Epithelial cell of esophagus (primary cell): ENCODE measurements around the gene PRR5L.

Experiments
- DNase-seq: peaks from one replicate; pipeline ENCODE4 v3.0.0; 2010; ENCODE audit warnings: low read depth
- H3K4me3 ChIP-seq: 2 replicates; pipeline ENCODE4 v1.5.1; 2011; ENCODE audit warnings: mild to moderate bottlenecking, low read length, control low read depth
- CTCF ChIP-seq: IDR thresholded peaks from 2 replicates; pipeline ENCODE4 v1.5.1; 2011; ENCODE audit warnings: low read depth, mild to moderate bottlenecking, low read length, control low read depth, inconsistent platforms; ENCODE audit not compliant: insufficient read depth; ENCODE audit errors: missing control alignments

The PRR5L gene

DNA sequence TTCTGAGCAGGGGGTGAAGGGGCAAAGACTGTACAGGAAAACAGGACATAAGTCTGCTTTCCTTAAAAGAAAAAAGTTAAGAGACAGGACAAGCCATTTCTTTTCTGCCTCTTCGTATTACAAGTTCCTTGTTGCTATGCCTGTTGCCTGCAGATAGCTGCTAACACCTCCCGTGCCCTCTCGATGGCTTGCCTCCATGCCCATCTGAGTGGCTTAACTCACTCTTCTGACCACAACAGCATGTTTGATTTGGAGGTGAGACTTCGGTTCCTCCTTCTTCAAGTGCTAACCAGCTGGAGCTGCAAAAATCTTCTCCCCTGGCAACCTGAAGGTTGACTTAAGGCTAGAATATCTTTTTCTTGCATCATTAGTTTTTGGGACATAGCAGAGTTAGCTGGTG lies 103.1 kb downstream of the PRR5L start:
- DNase-seq, result no peak
- no peak overlapping the region for H3K4me3 ChIP-seq
- TF ChIP-seq CTCF, result no peak

DNA sequence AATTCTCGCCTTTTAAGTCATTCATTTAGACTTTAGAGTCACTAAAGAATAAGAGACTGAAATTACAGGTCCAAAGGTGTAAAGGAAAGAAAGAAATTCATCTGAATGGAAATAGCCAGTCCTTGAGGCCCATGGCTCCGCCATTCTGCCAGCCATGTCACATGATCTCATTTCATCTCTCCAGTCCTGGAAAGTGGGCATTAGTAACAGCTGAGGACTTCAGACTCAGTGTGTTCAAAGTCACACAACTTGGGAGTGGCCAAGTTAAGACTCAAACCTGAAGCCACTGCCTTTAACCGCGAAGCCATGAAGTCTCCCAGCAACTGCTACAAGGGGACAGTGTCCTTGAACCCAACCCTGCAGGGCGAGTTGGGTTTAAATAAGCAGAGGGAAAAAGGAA lies 103.7 kb downstream of the PRR5L start:
- no peak overlapping the region for H3K4me3 ChIP-seq
- DNase-seq, result no peak
- no peak for TF ChIP-seq CTCF

- no peak for DNase-seq
- H3K4me3 ChIP-seq, result no peak overlapping the region
- TF ChIP-seq CTCF, result no peak
Measured at GRCh38 chr11:36400766-36401455, 104.8 kb downstream of the PRR5L start.

DNA sequence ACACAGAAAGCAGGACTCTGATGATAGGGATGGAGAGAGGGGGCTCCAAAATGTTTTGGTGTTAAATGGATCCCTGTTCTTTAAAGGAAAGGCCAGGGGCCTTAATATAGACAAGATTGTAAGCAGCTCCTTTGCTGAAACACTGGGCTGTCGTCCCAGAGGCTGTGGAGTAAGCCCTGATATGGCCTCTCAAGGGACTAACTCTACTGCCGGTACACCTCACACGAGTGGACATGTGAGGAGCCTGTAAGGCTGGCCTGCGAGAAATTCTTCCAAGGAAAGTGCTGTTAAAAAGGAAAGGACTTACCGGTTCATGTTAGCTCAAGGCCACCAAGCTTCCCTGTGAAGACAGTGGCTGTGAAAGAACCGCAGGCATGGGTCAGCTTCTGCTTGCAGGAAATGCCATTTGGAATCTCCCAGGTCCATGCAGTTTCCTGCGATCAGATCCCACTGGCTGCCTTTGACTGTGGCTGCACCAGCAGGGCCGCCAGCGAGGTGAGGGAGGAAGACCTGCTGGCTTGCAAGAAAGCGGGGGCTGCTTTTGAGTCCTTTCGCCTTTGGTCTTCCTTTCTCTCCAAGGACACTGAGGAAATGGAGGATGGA lies 106.6 kb downstream of the PRR5L start:
- no peak for DNase-seq
- TF ChIP-seq CTCF, result no peak
- no peak overlapping the region for H3K4me3 ChIP-seq

DNA sequence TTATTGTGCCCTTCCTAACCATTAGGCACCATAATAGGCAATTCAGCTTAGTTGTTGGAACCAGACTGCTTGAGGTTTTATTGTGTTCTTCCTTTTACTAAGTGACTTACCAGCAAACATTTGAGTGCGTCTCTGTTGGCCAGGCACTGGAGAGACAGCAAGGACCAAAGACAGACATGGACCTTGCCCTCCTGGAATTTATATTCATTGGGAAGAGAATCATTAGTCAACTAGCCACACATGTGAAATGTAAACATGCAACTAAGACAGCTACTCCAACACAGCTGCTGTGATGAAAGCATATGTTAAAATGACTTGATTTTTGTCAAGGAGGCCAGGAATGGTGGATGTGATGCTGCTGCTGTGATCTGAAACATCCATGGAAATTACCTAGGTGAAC lies 107.6 kb downstream of the PRR5L start:
- no peak for DNase-seq
- H3K4me3 ChIP-seq, result no peak overlapping the region
- TF ChIP-seq CTCF, result no peak

DNA sequence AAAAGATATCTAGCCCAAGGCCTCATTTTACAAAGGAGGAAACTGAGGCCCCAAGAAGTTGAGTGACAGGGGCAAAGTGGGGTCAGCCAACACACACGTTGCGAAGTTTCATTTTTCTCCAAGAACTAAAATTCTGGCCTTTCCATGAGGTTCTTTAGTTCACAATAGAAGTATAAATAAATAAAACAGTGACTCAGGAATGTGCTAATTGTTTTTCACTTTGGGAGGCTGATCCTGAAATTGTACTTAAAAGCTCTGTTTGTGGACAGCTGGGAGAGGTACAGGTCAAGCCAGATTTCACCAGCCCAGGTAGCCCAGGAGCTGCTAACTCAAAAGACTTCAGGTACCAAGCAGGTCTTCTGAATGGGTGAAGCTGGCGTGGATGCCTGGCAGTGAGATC lies 108.7 kb downstream of the PRR5L start:
- no peak for DNase-seq
- TF ChIP-seq CTCF, result no peak
- no peak overlapping the region for H3K4me3 ChIP-seq
